AG04450 (cell line): ENCODE results near the gene EDARADD. TPM values are rescaled to one million over a fixed set of nuclear protein-coding genes. Genes with fewer than 3 reads are reported as not detected.
"Not testable (repeated sequence)": the region's sequence is repeated elsewhere in the genome, so short reads cannot be mapped to it uniquely, and the experiment has no call there.

Experiments used
- CTCF ChIA-PET: fragments of 300-600, 350-600 bp; formaldehyde crosslinking; extraction: SDS; loops from one replicate; lab custom pipeline; 2022; ENCODE audit warnings: antibody characterized with exemption, inconsistent platforms; lab: Charles Lee
- POLR2A ChIA-PET: fragments of 350-600 bp; formaldehyde crosslinking; extraction: SDS; loops from one replicate; lab custom pipeline; 2021; ENCODE audit warnings: antibody characterized with exemption, inconsistent platforms; lab: Yijun Ruan, JAX
- DNase-seq: peaks from one replicate; pipeline ENCODE4 v3.0.0-alpha.2; 2011; ENCODE audit warnings: low read depth, low spot score
- H3K27ac ChIP-seq: one replicate; pipeline ENCODE4 v1.5.1; 2012; ENCODE audit warnings: low read depth, low read length, control low read depth
- H3K27me3 ChIP-seq: one replicate; pipeline ENCODE4 v1.6.0; 2012; ENCODE audit warnings: low read length; ENCODE audit not compliant: control insufficient read depth, insufficient read depth
- H3K4me3 ChIP-seq: 2 replicates; pipeline ENCODE4 v1.5.1; 2011; ENCODE audit warnings: mild to moderate bottlenecking, low read depth, low read length, control low read depth
- H3K9me3 ChIP-seq: 2 replicates; pipeline ENCODE4 v1.5.1; 2012; ENCODE audit warnings: low read length; ENCODE audit not compliant: control insufficient read depth, insufficient read depth
- polyA plus RNA-seq: library from polyadenylated mRNA; depleted of rRNA; stranded (reverse); fragments of >200 nt; gene quantifications from 2 replicates; pipeline ENCODE4 v1.2.3, GENCODE V29; 2011
- TF ChIP-seq, protein P1 (sequence below): IDR thresholded peaks from 2 replicates; pipeline ENCODE4 v1.5.1; 2011; ENCODE audit warnings: low read depth, low read length, control low read depth, inconsistent platforms

Gene EDARADD
- polyA plus RNA-seq, 1 experiment, result not detected

DNA sequence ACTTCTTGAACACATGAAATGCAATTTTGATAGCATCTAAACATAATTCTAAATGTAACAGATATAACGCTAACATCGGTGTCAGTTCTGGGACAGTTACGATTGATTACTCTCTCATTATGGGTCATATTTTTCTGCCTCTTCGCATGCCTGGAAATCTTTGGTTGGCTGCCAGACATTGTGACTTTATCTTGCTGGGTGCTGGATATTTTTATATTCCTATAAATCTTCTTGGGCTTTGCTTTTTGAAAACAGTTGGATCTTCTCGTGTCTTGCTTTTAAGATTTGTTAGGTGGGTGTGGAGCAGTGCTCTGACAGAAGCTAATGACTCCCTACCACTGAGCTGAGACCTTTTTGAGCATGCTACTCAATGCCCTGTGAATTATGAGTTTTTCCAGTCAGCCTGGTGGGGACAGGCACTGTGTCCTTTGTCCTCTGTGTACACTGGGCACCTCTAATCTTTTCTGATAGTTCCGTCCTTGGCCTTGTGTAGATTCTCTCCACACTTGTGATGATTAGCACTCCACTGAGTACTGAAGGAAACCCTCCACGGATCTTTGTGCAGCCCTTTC is 28.0 kb upstream of the EDARADD start:
- ChIA-PET POLR2A (no interaction called here), CTCF (no interaction called here)
- TF ChIP-seq, protein P1, sequence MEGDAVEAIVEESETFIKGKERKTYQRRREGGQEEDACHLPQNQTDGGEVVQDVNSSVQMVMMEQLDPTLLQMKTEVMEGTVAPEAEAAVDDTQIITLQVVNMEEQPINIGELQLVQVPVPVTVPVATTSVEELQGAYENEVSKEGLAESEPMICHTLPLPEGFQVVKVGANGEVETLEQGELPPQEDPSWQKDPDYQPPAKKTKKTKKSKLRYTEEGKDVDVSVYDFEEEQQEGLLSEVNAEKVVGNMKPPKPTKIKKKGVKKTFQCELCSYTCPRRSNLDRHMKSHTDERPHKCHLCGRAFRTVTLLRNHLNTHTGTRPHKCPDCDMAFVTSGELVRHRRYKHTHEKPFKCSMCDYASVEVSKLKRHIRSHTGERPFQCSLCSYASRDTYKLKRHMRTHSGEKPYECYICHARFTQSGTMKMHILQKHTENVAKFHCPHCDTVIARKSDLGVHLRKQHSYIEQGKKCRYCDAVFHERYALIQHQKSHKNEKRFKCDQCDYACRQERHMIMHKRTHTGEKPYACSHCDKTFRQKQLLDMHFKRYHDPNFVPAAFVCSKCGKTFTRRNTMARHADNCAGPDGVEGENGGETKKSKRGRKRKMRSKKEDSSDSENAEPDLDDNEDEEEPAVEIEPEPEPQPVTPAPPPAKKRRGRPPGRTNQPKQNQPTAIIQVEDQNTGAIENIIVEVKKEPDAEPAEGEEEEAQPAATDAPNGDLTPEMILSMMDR, result no peak
- H3K9me3 ChIP-seq, result no peaks in the 10 kb centered on the region
- no peaks in the 10 kb centered on the region for H3K27me3 ChIP-seq
- H3K27ac ChIP-seq, result no peak overlapping the region
- DNase-seq, result no peak
- H3K4me3 ChIP-seq, result no peak overlapping the region

DNA sequence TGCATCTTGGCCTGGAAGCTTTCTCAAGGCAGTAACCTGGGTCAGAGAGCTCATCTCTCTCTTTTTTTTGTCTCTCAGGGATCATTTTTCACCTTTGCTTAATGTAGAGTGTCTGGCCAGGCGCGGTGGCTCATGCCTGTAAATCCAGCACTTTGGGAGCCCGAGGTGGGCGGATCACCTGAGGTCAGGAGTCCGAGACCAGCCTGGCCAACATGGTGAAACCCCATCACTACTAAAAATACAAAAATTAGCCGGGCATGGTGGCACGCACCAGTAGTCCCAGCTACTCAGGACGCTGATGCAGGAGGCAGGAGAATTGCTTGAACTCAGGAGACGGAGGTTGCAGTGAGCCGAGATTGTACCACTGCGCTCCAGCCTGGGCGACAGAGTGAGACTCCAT is 27.4 kb upstream of the EDARADD start:
- H3K27me3 ChIP-seq, POLR2A ChIA-PET, DNase-seq, CTCF ChIA-PET, H3K27ac ChIP-seq, H3K4me3 ChIP-seq, H3K9me3 ChIP-seq: not testable (repeated sequence)

DNA sequence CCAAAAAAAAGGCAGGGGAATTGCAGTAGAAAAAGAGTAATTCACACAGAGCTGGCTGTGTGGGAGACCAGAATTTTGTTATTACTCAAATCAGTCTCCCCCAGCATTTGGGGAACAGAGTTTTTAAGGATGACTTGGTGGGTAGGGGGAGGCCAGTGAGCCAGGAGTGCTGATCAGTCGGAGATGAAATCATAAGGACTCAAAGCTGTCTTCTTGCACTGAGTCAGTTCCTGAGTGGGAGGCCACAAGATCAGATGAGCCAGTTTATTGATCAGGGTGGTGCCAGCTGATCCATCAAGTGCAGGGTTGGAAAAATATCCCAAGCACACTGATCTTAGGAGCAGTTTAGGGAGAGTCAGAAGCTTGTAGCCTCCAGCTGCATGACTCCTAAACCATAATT is 23.7 kb upstream of the EDARADD start:
- TF ChIP-seq, protein P1, result no peak
- H3K4me3 ChIP-seq, result no peak overlapping the region
- CTCF ChIA-PET, result no interaction called here
- H3K27ac ChIP-seq, result no peak overlapping the region
- POLR2A ChIA-PET, result no interaction called here
- H3K27me3 ChIP-seq, result no peaks in the 10 kb centered on the region
- no peaks in the 10 kb centered on the region for H3K9me3 ChIP-seq
- no peak for DNase-seq

DNA sequence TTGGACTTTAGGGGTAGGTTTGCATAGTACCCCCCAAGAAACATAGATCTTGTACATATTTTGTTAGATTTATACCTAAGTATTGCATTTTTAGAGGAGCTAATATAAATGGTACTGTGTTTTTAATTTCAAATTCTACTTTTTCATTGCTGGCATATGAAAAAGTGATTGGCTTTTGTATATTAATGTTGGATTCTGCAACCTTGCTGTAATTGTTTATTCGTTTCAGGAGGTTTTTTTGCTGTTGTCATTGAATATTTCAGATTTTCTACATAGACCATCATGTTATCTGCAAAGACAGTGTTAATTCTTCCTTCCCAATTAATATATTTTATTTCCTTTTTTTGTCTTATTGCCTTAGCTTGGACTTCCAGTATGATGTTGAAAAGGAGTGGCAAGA is 23.0 kb upstream of the EDARADD start:
- TF ChIP-seq, protein P1, result no peak
- ChIA-PET POLR2A (no interaction called here), CTCF (no interaction called here)

DNA sequence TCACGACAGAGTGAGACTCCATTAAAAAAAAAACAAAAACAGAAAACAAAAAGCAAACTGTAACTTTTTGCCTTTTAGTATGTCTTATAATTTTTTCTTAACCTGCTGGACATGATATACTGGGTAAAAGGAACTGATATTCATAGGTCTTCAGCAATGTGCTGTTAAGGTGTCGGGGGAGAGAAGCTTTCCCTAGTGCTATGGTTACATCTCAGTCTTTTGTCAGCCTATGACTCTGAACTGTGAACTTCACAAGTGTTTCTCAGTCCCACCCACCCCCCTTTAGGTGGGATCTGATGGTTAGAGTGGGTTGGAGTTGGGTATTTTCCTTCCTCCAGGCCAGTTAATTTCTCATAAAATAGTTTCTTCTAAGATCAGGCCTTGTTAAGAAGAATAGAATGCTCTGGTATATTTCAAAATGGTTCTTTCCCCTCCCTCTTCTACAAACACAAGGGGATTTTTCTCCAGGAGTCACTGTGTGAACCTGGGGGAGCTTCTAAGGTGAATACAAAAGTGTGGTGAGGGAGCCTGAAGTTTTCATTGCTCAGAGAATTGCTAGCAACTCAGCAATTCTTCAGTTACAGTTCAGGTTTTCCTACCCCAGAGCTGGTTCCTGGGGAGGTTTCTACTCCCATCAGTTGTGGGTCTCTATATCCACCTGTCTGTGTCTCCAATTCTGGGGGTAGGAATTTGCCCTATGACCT is 16.1 kb upstream of the EDARADD start:
- TF ChIP-seq, protein P1, result no peak
- Histone ChIP-seq H3K4me3 (no peak overlapping the region), H3K27ac (no peak overlapping the region), H3K9me3 (no peaks in the 10 kb centered on the region), H3K27me3 (no peaks in the 10 kb centered on the region)
- POLR2A ChIA-PET, result no interaction called here
- CTCF ChIA-PET, result no interaction called here
- DNase-seq, result no peak

More for the DNA sequence above, 23.0 kb upstream of the EDARADD start:
- Histone ChIP-seq H3K4me3 (no peak overlapping the region), H3K27me3 (no peaks in the 10 kb centered on the region), H3K27ac (no peak overlapping the region), H3K9me3 (no peaks in the 10 kb centered on the region)
- no peak for DNase-seq
